OCI-LY1 (cell line): Measurements from ENCODE around the gene KIAA0319L.

ENCODE experiments used
- H2AFZ ChIP-seq: fragments of 200-600 bp; sonication (generic), shearing (Covaris generic); 2 replicates; pipeline ENCODE4 v1.6.0; 2014; ENCODE audit warnings: antibody characterized with exemption, mild to moderate bottlenecking, low read length
- H3F3A ChIP-seq: fragments of 200-600 bp; sonication (generic), shearing (Covaris generic); 2 replicates; pipeline ENCODE4 v1.6.0; 2014; ENCODE audit warnings: mild to moderate bottlenecking, antibody characterized with exemption, low read length, moderate library complexity; ENCODE audit not compliant: insufficient read depth
- H3K27ac ChIP-seq: fragments of 200-600 bp; sonication (generic); 2 replicates; pipeline ENCODE4 v1.5.1; 2014; ENCODE audit warnings: low read length, mixed run types, mild to moderate bottlenecking, low read depth; ENCODE audit not compliant: poor library complexity, severe bottlenecking
- H3K27me3 ChIP-seq: fragments of 200-600 bp; sonication (generic); 2 replicates; pipeline ENCODE4 v1.6.0; 2014; ENCODE audit warnings: antibody characterized with exemption, mild to moderate bottlenecking, low read length, moderate library complexity; ENCODE audit not compliant: insufficient read depth
- H3K36me3 ChIP-seq: fragments of 200-600 bp; sonication (generic); 2 replicates; pipeline ENCODE4 v1.6.1; 2014; ENCODE audit warnings: mild to moderate bottlenecking, antibody characterized with exemption, low read length, moderate library complexity, mixed read lengths; ENCODE audit not compliant: insufficient read depth
- H3K4me1 ChIP-seq: fragments of 200-600 bp; sonication (generic); 2 replicates; pipeline ENCODE4 v1.5.1; 2014; ENCODE audit warnings: mild to moderate bottlenecking, low read length, moderate library complexity; ENCODE audit not compliant: insufficient read depth, severe bottlenecking
- H3K4me2 ChIP-seq: fragments of 200-600 bp; sonication (generic), shearing (Covaris generic); 2 replicates; pipeline ENCODE4 v1.6.1; 2014; ENCODE audit warnings: low read length
- H3K4me3 ChIP-seq: fragments of 200-600 bp; sonication (generic); 2 replicates; pipeline ENCODE4 v1.5.1; 2014; ENCODE audit warnings: low read length, low read depth, mild to moderate bottlenecking, mixed read lengths; ENCODE audit not compliant: poor library complexity, severe bottlenecking
- H3K79me2 ChIP-seq: fragments of 200-600 bp; shearing (Covaris generic); 2 replicates; pipeline ENCODE4 v1.6.1; 2016; ENCODE audit warnings: mixed run types, low read length, mixed read lengths; ENCODE audit not compliant: insufficient read depth
- H3K9ac ChIP-seq: fragments of 200-600 bp; sonication (generic), shearing (Covaris generic); 2 replicates; pipeline ENCODE4 v1.6.1; 2014; ENCODE audit warnings: mild to moderate bottlenecking, low read length, mixed read lengths
- H3K9me2 ChIP-seq: fragments of 200-600 bp; sonication (generic), shearing (Covaris generic); 2 replicates; pipeline ENCODE4 v1.6.1; 2014; ENCODE audit warnings: low read depth, mild to moderate bottlenecking, low read length, mixed read lengths
- H3K9me3 ChIP-seq: fragments of 200-600 bp; shearing (Covaris generic); 2 replicates; pipeline ENCODE4 v1.6.1; 2014; ENCODE audit warnings: low read length, mixed read lengths
- H4K20me1 ChIP-seq: fragments of 200-600 bp; sonication (generic), shearing (Covaris generic); 2 replicates; pipeline ENCODE4 v1.6.0; 2016; ENCODE audit warnings: mild to moderate bottlenecking, low read length; ENCODE audit not compliant: insufficient read depth
- CTCF ChIP-seq: fragments of 200-600 bp; sonication (generic), shearing (Covaris generic); IDR thresholded peaks from 2 replicates; pipeline ENCODE4 v1.5.1; 2017; ENCODE audit warnings: mild to moderate bottlenecking, antibody characterized with exemption, low read length, moderate library complexity, mixed read lengths
- EZH2 ChIP-seq: fragments of 200-600 bp; sonication (generic), shearing (Covaris generic); IDR thresholded peaks from 2 replicates; pipeline ENCODE4 v1.8.0; 2017; ENCODE audit warnings: borderline replicate concordance, mixed run types, mild to moderate bottlenecking, antibody characterized with exemption, low read length, moderate library complexity, mixed read lengths

Gene KIAA0319L

GRCh38 chr1:35567947-35568558, 10.8 kb upstream of the KIAA0319L start:
- H4K20me1 ChIP-seq, result no peaks in the 10 kb centered on the region
- H3K36me3 ChIP-seq, result peaks cover 7% of the 10 kb centered on the region; the same call in 1 of the 2 replicates
- TF ChIP-seq CTCF, result no peak
- no peak for TF ChIP-seq EZH2
- H3K4me1 ChIP-seq, result no peaks in the 10 kb centered on the region
- no peaks in the 10 kb centered on the region for H3K79me2 ChIP-seq
- no peak overlapping the region for H3K27ac ChIP-seq
- H2AFZ ChIP-seq, result no peak overlapping the region
- H3K9me3 ChIP-seq, result no peaks in the 10 kb centered on the region
- H3K4me2 ChIP-seq, result no peak overlapping the region
- no peaks in the 10 kb centered on the region for H3K9me2 ChIP-seq
- no peak overlapping the region for H3K9ac ChIP-seq
- H3K27me3 ChIP-seq, result no peaks in the 10 kb centered on the region; the same call in 1 of the 2 replicates
- no peak overlapping the region for H3K4me3 ChIP-seq
- H3F3A ChIP-seq, result no peaks in the 10 kb centered on the region

- no peaks in the 10 kb centered on the region for H3K27me3 ChIP-seq
- H3K4me3 ChIP-seq, result no peak overlapping the region
- H3F3A ChIP-seq, result no peaks in the 10 kb centered on the region
- H2AFZ ChIP-seq, result no peak overlapping the region
- no peak overlapping the region for H3K4me2 ChIP-seq
- peaks cover 14% of the 10 kb centered on the region; the same call in 1 of the 2 replicates for H3K36me3 ChIP-seq
- no peaks in the 10 kb centered on the region for H3K79me2 ChIP-seq
- H3K9me2 ChIP-seq, result no peaks in the 10 kb centered on the region
- no peaks in the 10 kb centered on the region for H3K9me3 ChIP-seq
- no peaks in the 10 kb centered on the region for H4K20me1 ChIP-seq
- no peaks in the 10 kb centered on the region for H3K4me1 ChIP-seq
- H3K9ac ChIP-seq, result no peak overlapping the region
- no peak for TF ChIP-seq EZH2
- TF ChIP-seq CTCF, result no peak
- H3K27ac ChIP-seq, result no peak overlapping the region
Observed at GRCh38 chr1:35565742-35566133, 8.5 kb upstream of the KIAA0319L start.

- H2AFZ ChIP-seq, result no peak overlapping the region
- H4K20me1 ChIP-seq, result no peaks in the 10 kb centered on the region
- no peaks in the 10 kb centered on the region for H3K9me3 ChIP-seq
- no peaks in the 10 kb centered on the region for H3F3A ChIP-seq
- TF ChIP-seq CTCF, result no peak
- no peak overlapping the region for H3K27ac ChIP-seq
- no peaks in the 10 kb centered on the region for H3K9me2 ChIP-seq
- H3K4me3 ChIP-seq, result no peak overlapping the region
- no peaks in the 10 kb centered on the region for H3K27me3 ChIP-seq
- H3K79me2 ChIP-seq, result no peaks in the 10 kb centered on the region
- H3K4me2 ChIP-seq, result no peak overlapping the region
- H3K36me3 ChIP-seq, result peaks cover 14% of the 10 kb centered on the region; the same call in 1 of the 2 replicates
- H3K4me1 ChIP-seq, result no peaks in the 10 kb centered on the region
- H3K9ac ChIP-seq, result no peak overlapping the region
Observed at GRCh38 chr1:35564884-35565741, 7.9 kb upstream of the KIAA0319L start.
